Measurements from ENCODE around the gene STIMATE. TPM values are rescaled to one million over a fixed set of nuclear protein-coding genes. Genes with fewer than 3 reads are reported as not detected.
A peak's percentile ranks its signal among the peaks of the same experiment; 100 is the strongest.

STIMATE gene
- total RNA-seq, 4 donors from 2014 or later: 15.0 to 22.1 (median 18.7) TPM

DNA sequence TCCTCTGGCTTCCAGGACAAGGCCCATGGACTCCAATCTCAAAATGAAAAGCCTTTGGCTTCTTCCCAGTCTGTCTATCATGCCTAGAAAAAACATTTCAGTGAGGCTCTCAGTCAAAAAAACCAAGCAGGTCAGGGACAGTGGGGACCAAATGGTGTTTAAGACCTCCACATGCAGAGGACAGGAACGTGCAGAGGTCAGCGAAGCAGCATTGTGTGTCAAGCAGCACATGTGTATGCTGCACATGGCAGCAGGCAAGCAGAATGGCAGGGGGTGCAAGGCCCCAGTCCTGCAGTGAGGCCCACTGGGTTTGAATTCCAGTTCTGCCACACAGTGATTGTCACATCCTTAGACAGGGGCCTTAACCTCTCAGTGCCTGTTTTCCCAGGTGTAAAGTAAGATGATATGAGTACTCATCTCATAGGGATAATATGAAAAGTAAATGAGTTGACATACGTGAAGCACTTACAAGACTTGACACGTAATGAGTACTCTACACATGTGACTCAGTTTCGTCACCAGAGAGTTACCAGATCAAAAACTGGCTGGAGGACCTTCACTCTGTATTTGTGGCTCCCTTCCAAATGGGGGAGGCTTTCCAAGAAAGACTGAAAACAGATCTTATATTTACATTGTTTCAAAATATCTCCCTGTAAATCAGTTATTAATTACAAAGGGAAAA, 11.2 kb downstream of the STIMATE start:
- H3K4me1 ChIP-seq: peaks cover 9 to 13% of the 10 kb centered on the region in 2 donors
- H3K27me3 ChIP-seq: no peaks in the 10 kb centered on the region
- no peak for DNase-seq
- intact Hi-C loops (cut with DNase I): no loop called here
- 90 to 92% methylated on average over 5 of the region's 5 CpGs for WGBS, 2 donors
- no peaks in the 10 kb centered on the region for H3K9me3 ChIP-seq
- H3K27ac ChIP-seq: no peak overlapping the region
- no peak overlapping the region for H3K4me3 ChIP-seq (replicated peaks in 1 of 3)
- no peak for TF ChIP-seq POLR2A (IDR thresholded peaks at IDR 0.05)
- TF ChIP-seq, protein P1, sequence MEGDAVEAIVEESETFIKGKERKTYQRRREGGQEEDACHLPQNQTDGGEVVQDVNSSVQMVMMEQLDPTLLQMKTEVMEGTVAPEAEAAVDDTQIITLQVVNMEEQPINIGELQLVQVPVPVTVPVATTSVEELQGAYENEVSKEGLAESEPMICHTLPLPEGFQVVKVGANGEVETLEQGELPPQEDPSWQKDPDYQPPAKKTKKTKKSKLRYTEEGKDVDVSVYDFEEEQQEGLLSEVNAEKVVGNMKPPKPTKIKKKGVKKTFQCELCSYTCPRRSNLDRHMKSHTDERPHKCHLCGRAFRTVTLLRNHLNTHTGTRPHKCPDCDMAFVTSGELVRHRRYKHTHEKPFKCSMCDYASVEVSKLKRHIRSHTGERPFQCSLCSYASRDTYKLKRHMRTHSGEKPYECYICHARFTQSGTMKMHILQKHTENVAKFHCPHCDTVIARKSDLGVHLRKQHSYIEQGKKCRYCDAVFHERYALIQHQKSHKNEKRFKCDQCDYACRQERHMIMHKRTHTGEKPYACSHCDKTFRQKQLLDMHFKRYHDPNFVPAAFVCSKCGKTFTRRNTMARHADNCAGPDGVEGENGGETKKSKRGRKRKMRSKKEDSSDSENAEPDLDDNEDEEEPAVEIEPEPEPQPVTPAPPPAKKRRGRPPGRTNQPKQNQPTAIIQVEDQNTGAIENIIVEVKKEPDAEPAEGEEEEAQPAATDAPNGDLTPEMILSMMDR (IDR thresholded peaks at IDR 0.05): no peak
- H3K36me3 ChIP-seq: no peaks in the 10 kb centered on the region

DNA sequence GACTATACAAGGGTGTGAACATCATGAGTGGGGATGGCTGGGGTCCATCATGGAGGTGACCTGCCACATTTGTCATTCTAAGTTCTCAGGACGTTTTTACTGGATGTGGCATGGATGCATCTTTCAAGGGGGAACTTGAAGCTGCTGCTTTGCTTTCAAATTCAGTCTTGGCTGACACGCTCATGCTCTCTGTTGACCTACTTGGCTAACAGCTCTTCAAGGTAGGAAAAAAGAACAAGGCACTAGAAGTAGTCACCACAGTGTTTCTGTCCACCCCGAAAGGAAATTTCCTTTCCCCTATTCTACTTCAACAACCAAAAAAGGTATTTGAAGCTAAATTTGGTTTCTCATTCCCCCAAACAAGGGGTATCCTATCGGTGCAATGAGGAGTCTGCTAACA, 15.0 kb downstream of the STIMATE start:
- WGBS, 2 donors: 56 to 57% methylated on average over 4 of the region's 4 CpGs
- H3K4me3 ChIP-seq (replicated peaks in 1 of 3): no peak overlapping the region
- no peaks in the 10 kb centered on the region for H3K36me3 ChIP-seq
- intact Hi-C loops (cut with DNase I): no loop called here
- DNase-seq: peak; percentile 41 to 43
- H3K27ac ChIP-seq: no peak overlapping the region
- TF ChIP-seq, protein P1 (IDR thresholded peaks at IDR 0.05): no peak
- TF ChIP-seq POLR2A (IDR thresholded peaks at IDR 0.05): no peak
- H3K4me1 ChIP-seq: peaks cover 5 to 7% of the 10 kb centered on the region in 2 donors
- no peaks in the 10 kb centered on the region for H3K27me3 ChIP-seq
- no peaks in the 10 kb centered on the region for H3K9me3 ChIP-seq

DNA sequence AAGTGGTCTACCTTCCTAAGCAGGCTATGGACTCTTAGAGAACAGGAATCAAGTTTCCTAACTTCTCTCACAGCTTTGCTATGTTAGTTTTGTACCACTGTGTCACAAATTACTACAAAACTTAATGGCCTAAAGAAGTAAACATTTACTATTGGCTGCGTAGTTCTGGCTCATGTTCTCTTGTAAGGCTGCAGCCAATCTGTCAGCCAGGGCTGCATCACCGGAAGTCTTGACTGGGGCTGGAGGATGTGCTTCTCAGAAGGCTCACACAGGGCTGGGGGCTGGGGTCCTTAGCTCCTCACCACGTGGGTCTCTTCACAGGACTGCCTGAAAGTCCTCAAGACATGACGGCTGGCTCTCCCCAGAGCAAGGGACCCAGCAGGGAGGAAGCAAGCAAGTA, 15.5 kb downstream of the STIMATE start:
- intact Hi-C loops (cut with DNase I): no loop called here
- Histone ChIP-seq H3K4me3 (replicated peaks in 1 of 3) (no peak overlapping the region), H3K27ac (no peak overlapping the region), H3K9me3 (no peaks in the 10 kb centered on the region), H3K4me1 (peaks cover 5 to 7% of the 10 kb centered on the region in 2 donors), H3K27me3 (no peaks in the 10 kb centered on the region), H3K36me3 (no peaks in the 10 kb centered on the region)
- no peak for TF ChIP-seq POLR2A (IDR thresholded peaks at IDR 0.05)
- TF ChIP-seq, protein P1 (IDR thresholded peaks at IDR 0.05): no peak
- no peak for DNase-seq
- WGBS, 2 donors: 36 to 45% methylated on average over 4 of the region's 4 CpGs

DNA sequence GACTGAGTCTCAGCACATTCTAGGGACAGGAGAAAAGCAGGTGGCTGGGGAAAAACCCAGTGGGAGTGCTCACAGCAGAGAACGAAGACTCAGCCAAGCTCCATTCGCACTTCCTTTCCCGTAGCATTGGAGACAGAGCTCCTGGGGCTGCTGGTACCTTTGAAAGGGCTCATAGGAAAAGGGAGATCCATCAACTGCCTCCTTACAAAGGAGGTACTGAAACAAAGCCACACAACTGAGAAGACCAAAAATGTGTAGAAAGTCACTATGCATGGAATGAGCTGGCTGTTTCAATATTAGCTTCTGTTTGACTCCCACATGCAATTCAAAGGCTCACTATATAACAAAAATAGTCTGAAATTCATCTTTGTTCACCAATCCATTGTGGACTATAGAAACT, 16.9 kb downstream of the STIMATE start:
- TF ChIP-seq, protein P1 (IDR thresholded peaks at IDR 0.05): no peak
- no peak for TF ChIP-seq POLR2A (IDR thresholded peaks at IDR 0.05)
- Histone ChIP-seq H3K27ac (no peak overlapping the region), H3K36me3 (no peaks in the 10 kb centered on the region), H3K4me3 (replicated peaks in 1 of 3) (no peak overlapping the region), H3K9me3 (no peaks in the 10 kb centered on the region), H3K4me1 (peaks cover 7 to 9% of the 10 kb centered on the region in 2 donors), H3K27me3 (no peaks in the 10 kb centered on the region)
- WGBS, 2 donors: 87 to 90% methylated on average over 3 of the region's 3 CpGs
- no peak for DNase-seq
- intact Hi-C loops (cut with DNase I): no loop called here

DNA sequence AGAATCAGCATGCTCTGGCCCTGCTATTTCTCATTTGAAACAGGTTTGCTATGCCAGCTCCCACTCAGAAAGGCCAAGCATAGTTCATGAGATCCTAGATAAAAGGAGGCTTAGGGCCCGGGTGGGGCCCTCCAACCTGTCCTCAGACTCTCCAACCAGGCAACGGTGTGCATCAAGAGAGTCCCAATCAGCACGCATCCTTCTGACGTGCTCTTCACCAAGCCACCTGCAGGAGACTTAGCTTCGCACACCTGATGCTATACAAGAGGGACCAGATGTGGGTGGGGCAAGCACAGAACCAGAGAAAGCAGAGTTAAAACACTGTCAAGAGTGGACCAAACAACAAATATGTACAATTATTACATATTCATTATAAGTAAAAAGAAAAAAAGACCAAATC, 17.3 kb downstream of the STIMATE start:
- Histone ChIP-seq H3K36me3 (no peaks in the 10 kb centered on the region), H3K27ac (no peak overlapping the region), H3K4me3 (replicated peaks in 1 of 3) (no peak overlapping the region), H3K27me3 (no peaks in the 10 kb centered on the region), H3K4me1 (peaks cover 7 to 9% of the 10 kb centered on the region in 2 donors), H3K9me3 (no peaks in the 10 kb centered on the region)
- intact Hi-C loops (cut with DNase I): no loop called here
- no peak for DNase-seq
- 96 to 100% methylated on average over 5 of the region's 5 CpGs for WGBS, 2 donors
- TF ChIP-seq, protein P1 (IDR thresholded peaks at IDR 0.05): no peak
- TF ChIP-seq POLR2A (IDR thresholded peaks at IDR 0.05): no peak
